Mammary epithelial cell (primary cell): ENCODE measurements around the gene LUC7L.

ENCODE experiments used
- EZH2 ChIP-seq: IDR thresholded peaks from 2 replicates; pipeline ENCODE4 v1.6.1; 2012; ENCODE audit warnings: low read length, inconsistent platforms, borderline replicate concordance
- TF ChIP-seq, protein P1 (sequence below), 2 donors: IDR thresholded peaks in 1 of 2; conservative IDR thresholded peaks in 1 of 2; 2 replicates each; pipeline ENCODE4 v1.5.1; 2011 to 2012; ENCODE audit warnings: inconsistent platforms in 2 of 2, low read length in 2 of 2, mild to moderate bottlenecking in 2 of 2, control low read depth in 1 of 2, low read depth in 1 of 2; ENCODE audit not compliant: insufficient read depth in 1 of 2; ENCODE audit errors: extremely low read depth in 1 of 2

DNA sequence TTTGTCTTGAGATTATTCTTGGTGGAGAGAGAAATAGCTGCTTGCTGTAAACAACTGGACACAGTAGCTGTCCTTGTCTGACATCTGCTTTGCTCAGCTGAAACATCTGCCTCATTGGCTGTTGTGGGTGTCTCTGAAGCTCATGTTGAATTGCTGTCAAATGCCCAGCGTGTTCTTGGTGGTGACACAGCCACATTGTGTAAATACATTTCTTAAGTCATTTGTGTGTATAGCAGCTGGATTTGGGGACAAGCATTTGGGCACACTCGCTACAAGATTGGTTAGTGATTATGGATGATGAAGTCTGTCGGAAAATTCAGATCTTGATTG, 10.7 kb upstream of the LUC7L start:
- TF ChIP-seq, protein P1, sequence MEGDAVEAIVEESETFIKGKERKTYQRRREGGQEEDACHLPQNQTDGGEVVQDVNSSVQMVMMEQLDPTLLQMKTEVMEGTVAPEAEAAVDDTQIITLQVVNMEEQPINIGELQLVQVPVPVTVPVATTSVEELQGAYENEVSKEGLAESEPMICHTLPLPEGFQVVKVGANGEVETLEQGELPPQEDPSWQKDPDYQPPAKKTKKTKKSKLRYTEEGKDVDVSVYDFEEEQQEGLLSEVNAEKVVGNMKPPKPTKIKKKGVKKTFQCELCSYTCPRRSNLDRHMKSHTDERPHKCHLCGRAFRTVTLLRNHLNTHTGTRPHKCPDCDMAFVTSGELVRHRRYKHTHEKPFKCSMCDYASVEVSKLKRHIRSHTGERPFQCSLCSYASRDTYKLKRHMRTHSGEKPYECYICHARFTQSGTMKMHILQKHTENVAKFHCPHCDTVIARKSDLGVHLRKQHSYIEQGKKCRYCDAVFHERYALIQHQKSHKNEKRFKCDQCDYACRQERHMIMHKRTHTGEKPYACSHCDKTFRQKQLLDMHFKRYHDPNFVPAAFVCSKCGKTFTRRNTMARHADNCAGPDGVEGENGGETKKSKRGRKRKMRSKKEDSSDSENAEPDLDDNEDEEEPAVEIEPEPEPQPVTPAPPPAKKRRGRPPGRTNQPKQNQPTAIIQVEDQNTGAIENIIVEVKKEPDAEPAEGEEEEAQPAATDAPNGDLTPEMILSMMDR (conservative IDR thresholded peaks at IDR 0.05 in 1 of 2, IDR thresholded peaks at IDR 0.05 in 1 of 2; ENCODE audit: extremely low read depth in 1 of 2, insufficient read depth in 1 of 2, low read depth in 1 of 2, low read length in 2 of 2), result no peak
- no peak for TF ChIP-seq EZH2
